GM23338 (cell line): Measurements from ENCODE around the gene CUEDC1.

Source experiments
- EZH2 ChIP-seq: fragments of 200-600 bp; sonication (generic); IDR thresholded peaks from one replicate; pipeline ENCODE4 v1.8.0; 2017; ENCODE audit warnings: antibody characterized with exemption, mild to moderate bottlenecking, low read depth; ENCODE audit not compliant: unreplicated experiment
- JUNB ChIP-seq: IDR thresholded peaks from one replicate; pipeline ENCODE4 v1.6.1; 2016; ENCODE audit warnings: antibody characterized with exemption; ENCODE audit not compliant: unreplicated experiment
- NANOG ChIP-seq: IDR thresholded peaks from 2 replicates; pipeline ENCODE4 v1.6.1; 2016; ENCODE audit warnings: antibody characterized with exemption, borderline replicate concordance
- POLR2AphosphoS5 ChIP-seq: IDR thresholded peaks from 2 replicates; pipeline ENCODE4 v1.6.1; 2016; ENCODE audit warnings: antibody characterized with exemption, low read depth
- ZNF114 ChIP-seq: fragments of 250-450 bp; sonication (Bioruptor Pico); IDR thresholded peaks from 2 replicates; pipeline ENCODE4 v1.5.0; 2020; ENCODE audit warnings: mild to moderate bottlenecking, moderate library complexity
- TF ChIP-seq, protein P1 (sequence below), 2 experiments: fragments of 200-600 bp in 1 of 2; sonication (generic) in 1 of 2; conservative IDR thresholded peaks; 2 replicates each; pipeline versions ENCODE4 v1.5.1 to v1.6.1; 2016 to 2017; ENCODE audit warnings: antibody characterized with exemption in 2 of 2, low read depth in 2 of 2, mild to moderate bottlenecking in 2 of 2, moderate library complexity in 1 of 2
- TF ChIP-seq, protein P2 (sequence below): IDR thresholded peaks from one replicate; pipeline ENCODE4 v1.6.1; 2018; ENCODE audit warnings: antibody characterized with exemption; ENCODE audit not compliant: unreplicated experiment

DNA sequence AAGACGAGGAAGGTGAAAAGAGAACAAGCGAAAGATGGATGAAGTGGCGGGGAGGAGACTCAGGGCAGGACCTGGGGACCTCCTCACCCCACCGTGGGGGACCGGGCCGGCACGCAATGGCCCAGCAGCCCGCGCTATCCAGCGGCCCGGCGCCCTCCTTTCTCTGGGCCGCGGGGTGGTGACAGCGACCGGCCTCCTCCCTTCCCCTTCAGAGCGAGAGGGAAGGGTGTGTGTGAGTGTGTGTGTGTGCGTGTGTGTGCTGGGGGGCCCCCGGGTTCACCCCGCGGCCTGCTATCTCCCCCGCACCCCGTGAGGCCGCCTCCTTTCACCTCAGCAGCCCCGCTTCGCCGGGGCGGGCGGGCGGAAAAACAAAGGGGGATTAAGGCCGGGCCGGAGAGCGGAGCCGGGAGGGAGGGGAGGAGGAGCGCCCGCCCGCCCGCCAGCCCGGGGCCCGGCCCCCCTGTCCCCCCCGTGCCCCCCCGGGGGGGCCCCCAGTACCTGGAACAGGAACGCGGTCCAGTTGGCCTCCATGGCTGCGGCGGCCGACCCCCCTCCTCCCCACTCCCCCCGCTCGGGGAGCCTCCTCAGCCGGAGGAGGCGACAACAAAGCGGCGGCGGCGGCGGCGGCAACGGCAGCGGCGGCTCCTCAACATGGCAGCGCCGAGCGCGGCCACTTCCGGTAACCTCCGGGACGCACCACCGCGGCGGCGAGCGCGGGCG is 32.5 kb upstream of the CUEDC1 start, which contains the start of gene VEZF1:
- no peak for TF ChIP-seq ZNF114
- TF ChIP-seq, protein P1, sequence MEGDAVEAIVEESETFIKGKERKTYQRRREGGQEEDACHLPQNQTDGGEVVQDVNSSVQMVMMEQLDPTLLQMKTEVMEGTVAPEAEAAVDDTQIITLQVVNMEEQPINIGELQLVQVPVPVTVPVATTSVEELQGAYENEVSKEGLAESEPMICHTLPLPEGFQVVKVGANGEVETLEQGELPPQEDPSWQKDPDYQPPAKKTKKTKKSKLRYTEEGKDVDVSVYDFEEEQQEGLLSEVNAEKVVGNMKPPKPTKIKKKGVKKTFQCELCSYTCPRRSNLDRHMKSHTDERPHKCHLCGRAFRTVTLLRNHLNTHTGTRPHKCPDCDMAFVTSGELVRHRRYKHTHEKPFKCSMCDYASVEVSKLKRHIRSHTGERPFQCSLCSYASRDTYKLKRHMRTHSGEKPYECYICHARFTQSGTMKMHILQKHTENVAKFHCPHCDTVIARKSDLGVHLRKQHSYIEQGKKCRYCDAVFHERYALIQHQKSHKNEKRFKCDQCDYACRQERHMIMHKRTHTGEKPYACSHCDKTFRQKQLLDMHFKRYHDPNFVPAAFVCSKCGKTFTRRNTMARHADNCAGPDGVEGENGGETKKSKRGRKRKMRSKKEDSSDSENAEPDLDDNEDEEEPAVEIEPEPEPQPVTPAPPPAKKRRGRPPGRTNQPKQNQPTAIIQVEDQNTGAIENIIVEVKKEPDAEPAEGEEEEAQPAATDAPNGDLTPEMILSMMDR (conservative IDR thresholded peaks at IDR 0.05; ENCODE audit: low read depth in 2 of 2) = no peak
- TF ChIP-seq JUNB = no peak
- TF ChIP-seq EZH2 = no peak
- TF ChIP-seq, protein P2, sequence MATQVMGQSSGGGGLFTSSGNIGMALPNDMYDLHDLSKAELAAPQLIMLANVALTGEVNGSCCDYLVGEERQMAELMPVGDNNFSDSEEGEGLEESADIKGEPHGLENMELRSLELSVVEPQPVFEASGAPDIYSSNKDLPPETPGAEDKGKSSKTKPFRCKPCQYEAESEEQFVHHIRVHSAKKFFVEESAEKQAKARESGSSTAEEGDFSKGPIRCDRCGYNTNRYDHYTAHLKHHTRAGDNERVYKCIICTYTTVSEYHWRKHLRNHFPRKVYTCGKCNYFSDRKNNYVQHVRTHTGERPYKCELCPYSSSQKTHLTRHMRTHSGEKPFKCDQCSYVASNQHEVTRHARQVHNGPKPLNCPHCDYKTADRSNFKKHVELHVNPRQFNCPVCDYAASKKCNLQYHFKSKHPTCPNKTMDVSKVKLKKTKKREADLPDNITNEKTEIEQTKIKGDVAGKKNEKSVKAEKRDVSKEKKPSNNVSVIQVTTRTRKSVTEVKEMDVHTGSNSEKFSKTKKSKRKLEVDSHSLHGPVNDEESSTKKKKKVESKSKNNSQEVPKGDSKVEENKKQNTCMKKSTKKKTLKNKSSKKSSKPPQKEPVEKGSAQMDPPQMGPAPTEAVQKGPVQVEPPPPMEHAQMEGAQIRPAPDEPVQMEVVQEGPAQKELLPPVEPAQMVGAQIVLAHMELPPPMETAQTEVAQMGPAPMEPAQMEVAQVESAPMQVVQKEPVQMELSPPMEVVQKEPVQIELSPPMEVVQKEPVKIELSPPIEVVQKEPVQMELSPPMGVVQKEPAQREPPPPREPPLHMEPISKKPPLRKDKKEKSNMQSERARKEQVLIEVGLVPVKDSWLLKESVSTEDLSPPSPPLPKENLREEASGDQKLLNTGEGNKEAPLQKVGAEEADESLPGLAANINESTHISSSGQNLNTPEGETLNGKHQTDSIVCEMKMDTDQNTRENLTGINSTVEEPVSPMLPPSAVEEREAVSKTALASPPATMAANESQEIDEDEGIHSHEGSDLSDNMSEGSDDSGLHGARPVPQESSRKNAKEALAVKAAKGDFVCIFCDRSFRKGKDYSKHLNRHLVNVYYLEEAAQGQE = no peak
- TF ChIP-seq POLR2AphosphoS5 = no peak
- no peak for TF ChIP-seq NANOG
